ENCODE measurements around the gene SULT2A1. TPM values are rescaled to one million over a fixed set of nuclear protein-coding genes. Genes with fewer than 3 reads are reported as not detected.
"Not testable (repeated sequence)": the region's sequence is repeated elsewhere in the genome, so short reads cannot be mapped to it uniquely, and the experiment has no call there.

Gene SULT2A1
- total and polyA plus RNA-seq, 2 of the 4 experiments (the other 2 are of a cell fraction), result not detected

DNA sequence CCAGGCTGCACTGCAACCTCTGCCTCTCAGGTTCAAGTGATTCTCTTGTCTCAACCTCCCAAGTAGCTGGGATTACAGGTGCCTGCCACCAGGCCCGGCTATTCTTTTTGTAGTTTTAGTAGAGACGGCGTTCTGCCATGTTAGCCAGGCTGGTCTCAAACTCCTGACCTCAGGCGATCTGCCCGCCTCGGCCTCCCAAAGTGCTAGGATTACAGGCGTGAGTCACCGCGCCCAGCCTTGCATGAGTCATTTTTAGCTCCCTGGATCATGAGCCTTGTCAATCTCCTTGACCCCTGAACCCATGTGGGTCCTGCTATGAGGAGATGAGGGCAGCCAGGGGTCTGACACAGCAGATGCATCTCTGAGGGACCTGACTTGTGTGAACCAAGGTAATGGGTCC is 27.9 kb downstream of the SULT2A1 start:
- dilution Hi-C loops (cut with HindIII; ENCODE audit: low sequenced_read_pairs, unreplicated experiment); H3K4me2 ChIP-seq (ENCODE audit: low read depth, low read length): not testable (repeated sequence)

More for the DNA sequence above, 27.9 kb downstream of the SULT2A1 start:
- H4K91ac ChIP-seq (ENCODE audit: insufficient read depth, low read depth, low read length); H2BK120ac ChIP-seq (ENCODE audit: low read depth, low read length); H3K9ac ChIP-seq (ENCODE audit: low read depth, low read length); H3K56ac ChIP-seq (ENCODE audit: extremely low read depth, insufficient read depth, low read length); H2AK5ac ChIP-seq (ENCODE audit: low read depth, low read length); H3K27me3 ChIP-seq (ENCODE audit: control insufficient read depth, insufficient read depth, low read length); H3K18ac ChIP-seq (ENCODE audit: low read depth, low read length); H2BK20ac ChIP-seq (ENCODE audit: low read depth, low read length); H3K36me3 ChIP-seq (ENCODE audit: control insufficient read depth, insufficient read depth, low read length); intact Hi-C loops (cut with micrococcal nuclease); H4K8ac ChIP-seq (ENCODE audit: low read depth in 2 of 2, low read length in 2 of 2); in situ Hi-C loops (cut with MboI; ENCODE audit: low sequenced_read_pairs); H3K23ac ChIP-seq (ENCODE audit: low read depth, low read length); POLR2A ChIA-PET (ENCODE audit: unreplicated experiment); H4K5ac ChIP-seq (ENCODE audit: low read depth, low read length); H3K27ac ChIP-seq (ENCODE audit: insufficient read depth, low read length); H3K9me3 ChIP-seq (ENCODE audit: control insufficient read depth, insufficient read depth, low read length); H3K4ac ChIP-seq (ENCODE audit: low read depth, low read length); H2BK5ac ChIP-seq (ENCODE audit: low read depth, low read length, poor library complexity, severe bottlenecking); H3K4me3 ChIP-seq (ENCODE audit: insufficient read depth, low read depth, low read length); H2BK15ac ChIP-seq (ENCODE audit: low read depth, low read length); H4K20me1 ChIP-seq (ENCODE audit: insufficient read depth, low read length); H2AFZ ChIP-seq (replicated peaks; ENCODE audit: low read length, poor library complexity); CTCF ChIA-PET; ATAC-seq (ENCODE audit: low read depth); H3K9me1 ChIP-seq (ENCODE audit: insufficient read depth, low read length); H3K79me1 ChIP-seq (ENCODE audit: low read depth in 1 of 2, low read length in 2 of 2); H3K14ac ChIP-seq (replicated peaks; ENCODE audit: low read depth, low read length); BruUV-seq (replicated peaks); H2AK9ac ChIP-seq (replicated peaks; ENCODE audit: low read depth, low read length, poor library complexity); DNase-seq; H3K4me1 ChIP-seq (ENCODE audit: control insufficient read depth, insufficient read depth, low read length): not testable (repeated sequence)
- WGBS, 2 experiments (ENCODE audit: extremely low coverage in 2 of 2, insufficient read length in 1 of 2), result 80% methylated on average over 4 of the region's 9 CpGs; no CpG with 5 or more reads in 1 of the 2 experiments

Measured in IMR-90 (cell line).